Activated CD4-positive, CD25-positive, alpha-beta regulatory T cell (primary cell): ENCODE results near the gene KRTAP1-1.
"Not testable (repeated sequence)": the region's sequence is repeated elsewhere in the genome, so short reads cannot be mapped to it uniquely, and the experiment has no call there.

ENCODE experiments used
- DNase-seq, 4 experiments: peaks; one replicate each; lab custom pipeline; 2025; lab: John Stamatoyannopoulos, UW

Gene KRTAP1-1

GRCh38 chr17:41055130-41055529, 13.9 kb upstream of the KRTAP1-1 start, which contains the start of gene KRTAP2-2:
KRTAP2-2 (minus strand) TSS chr17:41055230; CDS start chr17:41055211, 19 bp downstream.
- DNase-seq, result not testable (repeated sequence)

GRCh38 chr17:41054556-41054955, 13.3 kb upstream of the KRTAP1-1 start:
- DNase-seq, result not testable (repeated sequence)

GRCh38 chr17:41054025-41054424, 12.8 kb upstream of the KRTAP1-1 start:
- no peak for DNase-seq

- DNase-seq, result no peak
Measured at GRCh38 chr17:41052566-41052965, 11.3 kb upstream of the KRTAP1-1 start.

GRCh38 chr17:41049110-41049509, 7.9 kb upstream of the KRTAP1-1 start:
- DNase-seq, result no peak

GRCh38 chr17:41048441-41048840, 7.2 kb upstream of the KRTAP1-1 start:
- DNase-seq, result no peak

GRCh38 chr17:41046735-41047465, 5.7 kb upstream of the KRTAP1-1 start, which contains the start of gene KRTAP2-1:
KRTAP2-1 (minus strand) TSS chr17:41047316; CDS start chr17:41047267, 49 bp downstream.
- not testable (repeated sequence) for DNase-seq

- no peak for DNase-seq
Measured at GRCh38 chr17:41042953-41043352, 1.7 kb upstream of the KRTAP1-1 start.

- no peak for DNase-seq
Measured at GRCh38 chr17:41037853-41038350, 3.3 kb downstream of the KRTAP1-1 start.

- not testable (repeated sequence) for DNase-seq
Measured at GRCh38 chr17:41034346-41034935, 6.8 kb downstream of the KRTAP1-1 start, which contains the start of gene KRTAP1-3. KRTAP1-3 (minus strand) TSS chr17:41034874; CDS start chr17:41034821, 53 bp downstream.

- no peak for DNase-seq
Measured at GRCh38 chr17:41029633-41030245, 11.5 kb downstream of the KRTAP1-1 start, which contains the start of gene KRTAP1-4. KRTAP1-4 (minus strand) TSS chr17:41030195; CDS start chr17:41030078, 117 bp downstream.

- no peak for DNase-seq
Measured at GRCh38 chr17:41026715-41027471, 14.4 kb downstream of the KRTAP1-1 start, which contains the start of gene KRTAP1-5. KRTAP1-5 (minus strand) TSS chr17:41027208; CDS start chr17:41027155, 53 bp downstream.

- DNase-seq, result no peak
Measured at GRCh38 chr17:41024697-41025096, 16.6 kb downstream of the KRTAP1-1 start.

GRCh38 chr17:41020336-41020735, 20.9 kb downstream of the KRTAP1-1 start:
- no peak for DNase-seq

- no peak for DNase-seq
Measured at GRCh38 chr17:41019415-41019814, 21.8 kb downstream of the KRTAP1-1 start.

GRCh38 chr17:41018541-41018940, 22.7 kb downstream of the KRTAP1-1 start:
- no peak for DNase-seq

- DNase-seq, result no peak
Measured at GRCh38 chr17:41016578-41017215, 24.6 kb downstream of the KRTAP1-1 start.

- DNase-seq, result no peak
Measured at GRCh38 chr17:41015454-41015853, 25.8 kb downstream of the KRTAP1-1 start.

- DNase-seq, result no peak
Measured at GRCh38 chr17:41013606-41014005, 27.6 kb downstream of the KRTAP1-1 start.

- no peak for DNase-seq
Measured at GRCh38 chr17:41013181-41013580, 28.1 kb downstream of the KRTAP1-1 start.
